GM10266 (cell line): ENCODE data around the gene DENND4A.

Experiments
- DNase-seq: peaks from one replicate; pipeline ENCODE4 v3.0.0; 2012; ENCODE audit errors: extremely low spot score
- TF ChIP-seq, protein P1 (sequence below): IDR thresholded peaks from 2 replicates; pipeline ENCODE4 v1.5.1; 2012; ENCODE audit warnings: mild to moderate bottlenecking, low read depth; ENCODE audit not compliant: control insufficient read depth, insufficient read depth; ENCODE audit errors: missing control alignments

The DENND4A gene

DNA sequence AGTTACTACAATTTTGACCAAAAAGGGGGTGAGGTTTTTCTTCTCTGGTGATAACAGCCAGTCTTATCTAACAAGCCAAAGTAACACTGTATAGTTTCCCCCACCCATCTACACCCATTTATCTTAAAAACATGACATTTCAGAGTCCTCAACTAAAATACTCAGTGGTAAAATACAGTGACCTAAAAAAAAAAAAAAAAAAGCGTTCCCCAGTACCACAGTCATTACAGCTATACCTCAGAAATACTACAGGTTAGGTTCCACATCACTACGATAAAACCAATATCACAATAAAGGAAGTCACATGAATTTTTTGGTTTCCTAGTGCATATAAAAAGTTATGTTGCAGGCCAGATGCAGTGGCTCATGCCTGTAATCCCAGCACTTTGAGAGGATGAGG, 13.8 kb downstream of the DENND4A start:
- TF ChIP-seq, protein P1, sequence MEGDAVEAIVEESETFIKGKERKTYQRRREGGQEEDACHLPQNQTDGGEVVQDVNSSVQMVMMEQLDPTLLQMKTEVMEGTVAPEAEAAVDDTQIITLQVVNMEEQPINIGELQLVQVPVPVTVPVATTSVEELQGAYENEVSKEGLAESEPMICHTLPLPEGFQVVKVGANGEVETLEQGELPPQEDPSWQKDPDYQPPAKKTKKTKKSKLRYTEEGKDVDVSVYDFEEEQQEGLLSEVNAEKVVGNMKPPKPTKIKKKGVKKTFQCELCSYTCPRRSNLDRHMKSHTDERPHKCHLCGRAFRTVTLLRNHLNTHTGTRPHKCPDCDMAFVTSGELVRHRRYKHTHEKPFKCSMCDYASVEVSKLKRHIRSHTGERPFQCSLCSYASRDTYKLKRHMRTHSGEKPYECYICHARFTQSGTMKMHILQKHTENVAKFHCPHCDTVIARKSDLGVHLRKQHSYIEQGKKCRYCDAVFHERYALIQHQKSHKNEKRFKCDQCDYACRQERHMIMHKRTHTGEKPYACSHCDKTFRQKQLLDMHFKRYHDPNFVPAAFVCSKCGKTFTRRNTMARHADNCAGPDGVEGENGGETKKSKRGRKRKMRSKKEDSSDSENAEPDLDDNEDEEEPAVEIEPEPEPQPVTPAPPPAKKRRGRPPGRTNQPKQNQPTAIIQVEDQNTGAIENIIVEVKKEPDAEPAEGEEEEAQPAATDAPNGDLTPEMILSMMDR = no peak
- DNase-seq = no peak

DNA sequence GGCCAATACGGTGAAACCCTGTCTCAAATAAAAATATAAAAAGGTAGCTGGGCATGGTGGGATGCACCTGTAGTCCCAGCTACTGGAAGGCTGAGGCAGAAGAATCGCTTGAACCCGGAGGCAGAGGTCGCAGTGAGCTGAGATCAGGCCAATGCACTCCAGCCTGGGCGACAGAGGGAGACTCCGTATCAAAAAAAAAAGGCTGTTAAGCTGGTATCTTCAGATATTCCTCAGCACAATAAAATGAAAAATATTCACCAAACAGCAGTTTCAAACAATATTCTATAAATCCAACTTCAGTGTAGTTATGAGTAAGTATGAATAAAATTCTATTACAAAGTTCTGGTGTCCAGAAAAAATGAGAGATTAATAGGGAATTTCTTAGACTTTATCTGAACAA, 14.2 kb downstream of the DENND4A start:
- no peak for DNase-seq
- TF ChIP-seq, protein P1 = no peak

DNA sequence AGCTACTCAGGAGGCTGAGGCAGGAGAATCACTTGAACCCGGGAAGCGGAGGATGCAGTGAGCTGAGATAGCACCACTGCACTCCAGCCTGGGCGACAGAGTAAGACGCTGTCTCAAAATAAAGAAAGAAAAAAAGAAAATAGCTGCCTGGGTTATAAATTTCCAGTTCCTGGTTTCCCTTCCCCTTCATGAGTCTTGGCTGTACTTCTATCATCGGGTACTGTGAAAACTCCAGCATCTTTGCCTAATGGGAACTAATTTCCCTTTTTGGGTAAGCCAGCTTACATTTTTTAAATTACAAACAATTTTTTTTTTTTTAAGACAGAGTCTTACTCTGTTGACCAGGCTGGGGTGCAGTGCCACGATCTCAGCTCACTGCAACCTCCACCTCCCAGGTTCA, 15.0 kb downstream of the DENND4A start:
- TF ChIP-seq, protein P1 = no peak
- DNase-seq = no peak

DNA sequence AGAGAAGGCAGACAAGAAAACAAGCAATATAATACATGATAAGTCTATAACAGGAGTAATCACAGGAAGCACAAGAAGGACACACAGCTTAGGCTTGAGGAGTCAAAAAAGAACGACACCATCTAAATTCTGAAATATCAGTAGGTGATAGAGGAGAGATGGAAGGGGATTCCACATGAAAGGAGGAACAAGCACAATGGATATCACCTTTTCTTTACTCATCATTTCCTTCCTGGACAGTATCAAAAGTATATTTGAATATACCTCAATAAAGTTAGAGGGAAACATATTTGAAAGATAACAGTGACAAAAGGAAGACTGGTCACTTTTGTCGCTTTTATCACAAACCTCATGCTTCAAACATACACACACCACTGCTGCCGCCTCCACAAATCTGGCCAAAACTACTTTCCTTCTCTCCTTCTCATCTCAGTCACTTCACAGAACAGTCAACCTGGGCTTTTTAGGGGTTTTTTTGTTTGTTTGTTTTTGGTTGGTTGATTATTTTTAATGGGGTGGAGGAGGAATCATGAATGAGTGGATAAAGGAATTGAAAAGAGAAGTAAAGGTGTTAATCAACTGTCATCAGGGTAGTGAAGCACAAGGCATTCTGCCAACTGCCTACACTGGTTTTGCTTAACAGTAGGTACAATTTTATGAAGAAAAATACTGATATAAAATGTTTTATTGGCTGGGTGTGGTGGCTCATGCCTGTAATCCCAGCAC, 18.5 kb downstream of the DENND4A start:
- TF ChIP-seq, protein P1 = no peak
- peak; percentile 43 for DNase-seq

DNA sequence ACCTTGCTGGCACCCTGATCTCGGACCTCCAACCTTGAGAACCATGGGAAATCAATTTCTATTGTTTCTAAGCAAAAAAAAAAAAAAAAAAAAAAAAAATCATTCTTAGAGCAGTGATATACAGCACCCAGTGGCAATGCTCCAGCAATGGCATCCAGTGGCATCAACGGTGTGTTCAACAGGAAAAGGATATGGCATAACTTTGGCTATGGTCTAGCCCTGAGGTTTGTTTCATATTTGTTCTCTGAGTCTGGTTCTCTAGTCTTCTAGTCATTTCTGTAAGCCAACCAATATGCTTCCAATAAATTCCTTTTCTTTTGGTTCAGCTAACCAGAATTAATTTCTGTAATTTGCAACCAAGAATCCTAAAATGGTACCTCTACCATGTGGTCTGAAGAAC, 19.2 kb downstream of the DENND4A start:
- no peak for DNase-seq
- TF ChIP-seq, protein P1 = no peak

DNA sequence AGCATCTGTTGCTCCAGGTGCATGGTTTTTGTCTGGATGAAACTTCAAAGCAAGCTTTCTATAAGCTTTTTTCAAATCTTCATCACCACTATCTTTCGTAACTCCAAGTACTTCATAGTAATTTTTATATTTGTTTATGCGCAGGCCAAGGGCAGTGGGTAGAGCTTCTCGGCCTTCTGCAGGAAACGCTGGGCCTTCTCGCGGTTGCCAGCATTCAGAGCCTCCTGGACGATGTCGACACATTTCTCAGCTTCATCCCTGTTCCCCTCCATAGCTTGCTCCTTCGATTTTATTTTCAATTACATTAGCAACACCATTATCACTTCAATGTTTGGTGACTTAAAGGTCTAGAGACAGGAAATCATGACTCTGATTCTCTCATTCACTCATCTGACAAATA, 20.2 kb downstream of the DENND4A start:
- TF ChIP-seq, protein P1 = no peak
- DNase-seq = no peak

DNA sequence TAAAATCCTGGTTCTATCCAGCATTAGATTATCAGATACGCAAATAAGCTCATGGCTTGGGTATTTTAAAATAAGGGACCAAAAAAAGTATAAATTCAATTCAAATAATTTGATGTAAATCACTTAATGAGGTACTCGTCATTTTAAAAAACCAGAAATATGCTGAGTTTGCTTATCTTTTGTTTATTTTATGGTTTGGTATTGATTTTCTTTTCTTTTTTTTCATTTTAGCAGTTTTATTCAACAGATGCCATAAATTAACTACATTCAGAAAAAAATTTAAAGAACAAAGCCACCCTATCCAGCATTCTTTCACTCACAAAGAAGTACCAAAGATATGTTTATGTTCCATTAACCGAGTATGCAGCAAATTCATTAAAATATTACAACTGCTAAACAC, 22.6 kb downstream of the DENND4A start:
- TF ChIP-seq, protein P1 = no peak
- DNase-seq = no peak
